Activated CD4-positive, alpha-beta T cell treated with anti-CD3 and anti-CD28 coated beads for 24 hours (primary cell): ENCODE measurements around the gene DPP6.
"Not testable (repeated sequence)": the region's sequence is repeated elsewhere in the genome, so short reads cannot be mapped to it uniquely, and the experiment has no call there.

Experiments
- DNase-seq, 2 donors: peaks; one replicate each; pipeline ENCODE4 v3.0.0-alpha.2; 2020; ENCODE audit warnings: low read depth in 2 of 2

The DPP6 gene

GRCh38 chr7:154148791-154149516, 96.8 kb downstream of the DPP6 start:
- not testable (repeated sequence) for DNase-seq

GRCh38 chr7:154150656-154151055, 98.5 kb downstream of the DPP6 start:
- not testable (repeated sequence) for DNase-seq

- DNase-seq = not testable (repeated sequence)
These were observed 99.1 kb downstream of the DPP6 start for GRCh38 chr7:154151306-154151705.

GRCh38 chr7:154155928-154156327, 103.7 kb downstream of the DPP6 start:
- not testable (repeated sequence) for DNase-seq

DNA sequence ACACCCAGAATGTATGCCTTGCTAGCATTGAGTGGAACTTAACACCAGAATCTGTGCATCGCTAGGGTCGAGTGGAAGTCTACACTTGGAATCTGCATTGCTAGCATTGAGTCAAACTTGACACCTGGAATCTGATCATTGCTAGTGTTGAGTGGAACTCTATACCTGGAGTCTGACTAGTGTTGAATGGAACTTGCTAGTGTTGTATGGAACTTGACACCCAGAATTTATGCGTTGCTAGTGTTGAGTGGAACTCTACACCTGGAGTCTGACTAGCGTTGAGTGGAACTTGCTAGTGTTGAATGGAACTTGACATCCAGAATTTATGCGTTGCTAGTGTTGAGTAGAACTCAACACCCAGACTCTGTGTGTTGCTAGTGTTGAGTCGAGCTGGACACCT, 110.7 kb downstream of the DPP6 start:
- not testable (repeated sequence) for DNase-seq

GRCh38 chr7:154163642-154164041, 111.4 kb downstream of the DPP6 start:
- DNase-seq = not testable (repeated sequence)

DNA sequence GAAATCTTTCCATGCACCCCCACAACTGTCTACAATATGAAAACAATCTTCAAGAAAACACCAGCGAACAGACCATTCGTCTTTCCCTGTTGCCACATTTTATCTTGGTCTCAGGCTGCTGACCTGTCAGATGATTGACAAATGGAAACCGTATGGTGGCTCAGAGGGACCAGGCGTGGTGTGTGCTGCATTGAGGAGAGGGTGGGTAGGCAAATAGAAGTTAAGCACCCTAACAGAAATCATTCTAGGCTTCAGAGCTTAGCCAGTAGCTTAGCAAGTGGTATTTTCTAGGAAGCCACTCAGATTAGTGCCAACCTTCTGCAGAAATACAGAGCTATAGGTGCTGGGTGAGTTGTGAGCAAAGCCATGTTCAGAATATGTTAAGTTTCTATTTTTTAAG, 114.9 kb downstream of the DPP6 start:
- no peak for DNase-seq

DNA sequence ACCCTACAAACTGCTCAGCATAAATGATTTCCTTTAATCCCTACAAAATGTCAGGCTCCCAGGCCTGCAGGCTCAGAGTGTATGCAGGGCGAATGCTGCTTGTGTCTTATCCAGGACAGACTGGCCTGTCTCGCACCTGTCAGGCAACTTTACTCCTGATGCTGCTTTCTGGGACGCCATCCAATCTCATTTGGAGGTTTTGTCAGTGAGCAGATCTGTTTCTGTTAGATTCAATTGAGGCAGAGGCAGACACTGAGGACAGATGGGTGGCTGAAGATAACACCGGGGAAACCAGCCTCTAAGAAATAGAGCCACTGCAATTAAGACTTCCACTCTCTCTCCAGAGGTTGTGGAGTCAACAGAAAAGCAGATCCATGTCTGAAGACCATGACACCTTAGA, 115.6 kb downstream of the DPP6 start:
- no peak for DNase-seq

- no peak for DNase-seq
These were observed 119.2 kb downstream of the DPP6 start for GRCh38 chr7:154171422-154171821.

DNA sequence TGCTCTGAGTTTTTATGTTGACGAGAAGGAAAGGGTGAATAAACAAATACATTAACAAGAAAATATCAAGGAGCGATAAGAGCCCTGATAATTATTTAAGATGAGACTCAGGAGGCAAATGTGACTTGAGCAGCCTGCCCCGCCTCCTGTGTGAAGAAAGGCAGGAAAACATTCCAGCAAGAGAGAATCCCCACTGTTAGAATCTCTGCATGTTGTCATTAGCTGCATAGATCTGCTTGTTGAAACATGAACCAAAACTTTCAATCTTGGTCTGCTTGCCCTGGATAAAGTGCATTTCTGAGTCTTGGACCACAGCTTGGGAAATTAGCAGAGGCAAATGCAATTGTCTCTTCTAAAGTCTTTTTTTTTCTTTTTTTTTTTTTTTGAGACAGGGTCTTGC, 120.0 kb downstream of the DPP6 start:
- no peak for DNase-seq

DNA sequence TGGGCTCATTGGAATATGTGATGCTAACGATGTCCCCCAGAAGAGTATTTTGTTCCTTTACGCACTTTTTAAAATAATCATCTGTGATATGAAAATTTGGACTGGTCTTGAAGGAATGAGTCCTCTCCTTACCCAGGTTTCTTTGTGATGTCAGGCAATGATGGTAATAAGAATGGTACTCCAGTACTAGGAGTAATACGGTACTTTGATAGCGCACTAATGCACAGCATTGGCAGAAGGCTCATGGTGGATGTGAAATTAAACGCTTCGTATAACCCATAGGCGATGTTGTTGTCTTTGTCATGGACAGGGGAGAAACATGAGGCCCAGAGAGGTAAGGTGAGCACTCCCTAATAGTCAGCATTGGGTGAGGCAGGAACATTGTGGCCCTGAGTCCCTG, 125.4 kb downstream of the DPP6 start:
- no peak for DNase-seq

GRCh38 chr7:154178895-154179294, 126.7 kb downstream of the DPP6 start:
- DNase-seq = no peak

DNA sequence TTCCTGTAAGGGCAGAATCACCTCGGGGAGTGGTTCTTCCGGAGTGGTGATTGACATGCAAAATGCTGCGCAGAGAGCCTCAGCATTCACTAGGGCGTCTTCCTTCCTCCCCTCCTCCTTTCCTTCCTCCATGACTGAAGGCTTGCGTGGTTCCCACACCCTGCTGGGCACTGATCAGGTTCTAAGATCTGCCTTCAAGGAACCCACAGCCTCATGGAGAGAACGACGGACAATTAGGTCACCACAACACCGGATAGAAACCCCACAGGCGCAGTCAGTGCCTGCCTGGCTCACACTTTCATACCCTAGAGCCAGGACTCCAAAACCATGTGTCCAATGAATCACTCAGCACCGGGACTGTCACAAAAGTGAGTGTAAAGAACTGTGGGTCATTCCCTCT, 131.3 kb downstream of the DPP6 start:
- DNase-seq = no peak

- DNase-seq = no peak
These were observed 131.7 kb downstream of the DPP6 start for GRCh38 chr7:154183946-154184345.

DNA sequence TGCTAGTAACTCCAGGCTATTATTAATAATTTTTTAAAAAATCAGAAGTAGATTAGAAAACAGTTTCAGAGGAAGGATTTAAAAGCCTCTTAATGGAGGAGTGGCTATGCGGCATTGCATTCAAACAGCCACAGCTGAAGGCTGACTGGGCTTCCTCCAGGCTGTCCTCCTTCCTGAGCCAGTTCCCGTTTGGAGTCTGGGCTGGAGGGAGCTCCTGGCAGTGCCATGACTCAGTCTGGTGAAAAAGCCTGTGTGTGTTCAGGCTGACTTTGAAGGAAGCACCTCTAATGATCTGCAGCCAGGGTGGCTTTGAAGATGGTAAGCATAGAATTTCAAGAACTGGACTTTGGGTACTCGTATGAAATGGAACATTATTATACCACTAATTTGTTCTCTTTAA, 134.6 kb downstream of the DPP6 start:
- DNase-seq = no peak

GRCh38 chr7:154188330-154188729, 136.1 kb downstream of the DPP6 start:
- no peak for DNase-seq

GRCh38 chr7:154195266-154195665, 143.1 kb downstream of the DPP6 start:
- no peak for DNase-seq

GRCh38 chr7:154198481-154198880, 146.3 kb downstream of the DPP6 start:
- no peak for DNase-seq

- DNase-seq = no peak
These were observed 148.0 kb downstream of the DPP6 start for GRCh38 chr7:154200241-154200640.

DNA sequence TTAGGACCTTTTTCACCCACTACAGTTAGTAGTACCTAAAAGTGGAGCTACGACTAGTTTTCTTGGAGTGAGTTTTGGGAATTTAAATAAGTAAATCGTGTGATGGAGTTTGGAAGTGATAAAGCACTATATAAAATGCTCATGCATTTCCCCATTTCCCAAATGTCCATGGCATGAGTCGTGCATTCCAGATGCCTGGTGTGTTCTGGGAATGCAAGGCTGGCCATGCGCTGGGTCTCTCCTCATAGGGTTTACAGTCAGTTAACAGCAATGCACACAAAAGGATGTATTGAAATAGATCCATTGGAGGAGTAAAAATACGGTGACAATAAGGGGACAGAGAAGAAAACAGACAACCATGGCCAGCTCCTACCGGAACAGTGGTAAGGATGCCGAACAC, 149.8 kb downstream of the DPP6 start:
- no peak for DNase-seq

DNA sequence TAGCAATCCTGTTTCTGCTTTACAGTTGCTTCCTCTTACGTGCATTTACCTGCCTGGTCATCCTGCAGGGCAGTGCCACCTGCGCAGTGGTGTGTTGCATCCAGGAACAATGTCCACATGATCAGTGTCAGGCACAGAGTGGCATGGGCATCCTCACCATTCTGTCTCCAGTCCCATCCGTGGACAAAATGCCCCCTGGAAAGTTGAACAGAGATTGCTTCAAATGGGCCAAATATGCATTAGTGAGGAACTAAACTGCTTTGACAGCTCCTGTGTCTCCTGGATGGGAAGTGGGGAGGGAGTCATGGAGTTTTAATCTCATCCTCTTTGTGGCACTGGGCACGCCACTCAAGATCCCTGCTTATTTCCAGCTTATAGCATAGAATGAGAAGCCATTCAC, 151.8 kb downstream of the DPP6 start:
- DNase-seq = no peak

DNA sequence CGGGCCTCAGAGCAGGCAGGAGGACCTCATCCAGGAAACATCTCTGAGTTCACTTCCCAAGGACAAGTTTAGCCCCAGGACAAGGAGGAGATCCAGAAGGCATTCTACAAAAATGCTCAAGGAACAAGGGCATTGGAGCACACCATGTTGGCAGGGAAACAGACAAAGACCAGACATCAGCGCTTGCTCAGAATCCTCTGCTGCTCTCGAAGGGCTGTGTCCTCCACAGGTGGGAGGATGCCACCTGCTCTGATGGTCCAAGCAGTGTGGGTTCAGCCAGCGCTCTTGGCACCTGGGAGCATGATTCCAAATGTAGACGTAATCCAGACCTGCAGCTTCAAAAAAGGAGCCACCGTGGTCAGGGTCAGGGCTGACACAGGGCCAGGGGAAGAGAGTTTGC, 160.7 kb downstream of the DPP6 start:
- no peak for DNase-seq

- no peak for DNase-seq
These were observed 165.6 kb downstream of the DPP6 start for GRCh38 chr7:154217688-154218340.

DNA sequence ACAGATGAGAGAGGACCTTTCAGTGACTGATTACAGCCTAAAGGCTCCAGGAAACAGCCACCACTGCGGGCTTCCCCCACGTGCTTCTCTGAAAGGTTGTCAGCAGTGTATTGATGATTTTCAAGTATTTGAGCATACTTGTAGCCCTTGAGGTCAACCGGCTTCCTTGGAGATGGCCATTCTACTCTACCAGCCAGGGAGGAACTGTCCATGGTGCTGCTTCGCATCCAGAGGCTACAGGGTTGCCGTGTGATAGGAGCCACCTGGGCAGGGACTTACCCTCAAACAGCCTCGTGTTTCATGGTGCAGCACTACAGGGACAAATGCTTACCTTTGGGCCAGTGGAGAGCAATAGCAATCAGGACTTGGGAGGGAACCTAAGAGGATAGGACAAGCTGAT, 179.5 kb downstream of the DPP6 start:
- DNase-seq = no peak
